H7 (cell line): Measurements from ENCODE around the gene GMIP. TPM values are rescaled to one million over a fixed set of nuclear protein-coding genes. Genes with fewer than 3 reads are reported as not detected.
"Not testable (repeated sequence)": the region's sequence is repeated elsewhere in the genome, so short reads cannot be mapped to it uniquely, and the experiment has no call there.

Experiments used
- DNase-seq: peaks from one replicate; pipeline ENCODE4 v3.0.0; 2012
- H3K27me3 ChIP-seq: 2 replicates; pipeline ENCODE4 v1.6.0; 2011; ENCODE audit warnings: mild to moderate bottlenecking, low read length; ENCODE audit not compliant: control insufficient read depth, insufficient read depth
- H3K36me3 ChIP-seq: replicated peaks from 2 replicates; pipeline ENCODE4 v1.5.1; 2011; ENCODE audit warnings: low read length; ENCODE audit not compliant: control insufficient read depth, insufficient read depth
- H3K4me3 ChIP-seq: 2 replicates; pipeline ENCODE4 v1.5.1; 2011; ENCODE audit warnings: low read depth, mild to moderate bottlenecking, control low read depth, low read length, moderate library complexity; ENCODE audit not compliant: insufficient read depth
- total RNA-seq: library from RNA; depleted of rRNA; stranded (reverse); fragments of >200 nt; shearing (Covaris generic); gene quantifications from 2 replicates; pipeline ENCODE4 v1.2.3, GENCODE V29; 2014

GMIP gene
- total RNA-seq, 1 experiment from 2014 or later: 6.6 TPM

- Histone ChIP-seq H3K36me3 (peaks cover 6% of the 10 kb centered on the region), H3K4me3 (peak overlapping the region; percentile 33; the same call in 1 of the 2 replicates), H3K27me3 (peaks cover 4% of the 10 kb centered on the region; the same call in 1 of the 2 replicates)
- no peak for DNase-seq
These were observed 24.1 kb downstream of the GMIP start for GRCh38 chr19:19619181-19619848.

GRCh38 chr19:19618219-19619051 is 25.0 kb downstream of the GMIP start, which contains the start of gene PBX4:
Gene PBX4 (minus strand): TSS chr19:19618687. CDS start chr19:19618629, 58 bp downstream.
- peaks cover 4% of the 10 kb centered on the region; the same call in 1 of the 2 replicates for H3K27me3 ChIP-seq
- H3K36me3 ChIP-seq: peaks cover under 1% of the 10 kb centered on the region; the same call in 1 of the 2 replicates
- peak; percentile 99 for DNase-seq
- peak within 1 kb of the TSS; percentile 53 for H3K4me3 ChIP-seq

GRCh38 chr19:19615086-19615485 is 28.4 kb downstream of the GMIP start:
- no peak overlapping the region for H3K4me3 ChIP-seq
- peaks cover 4% of the 10 kb centered on the region; the same call in 1 of the 2 replicates for H3K27me3 ChIP-seq
- no peak for DNase-seq
- H3K36me3 ChIP-seq: no peaks in the 10 kb centered on the region

DNA sequence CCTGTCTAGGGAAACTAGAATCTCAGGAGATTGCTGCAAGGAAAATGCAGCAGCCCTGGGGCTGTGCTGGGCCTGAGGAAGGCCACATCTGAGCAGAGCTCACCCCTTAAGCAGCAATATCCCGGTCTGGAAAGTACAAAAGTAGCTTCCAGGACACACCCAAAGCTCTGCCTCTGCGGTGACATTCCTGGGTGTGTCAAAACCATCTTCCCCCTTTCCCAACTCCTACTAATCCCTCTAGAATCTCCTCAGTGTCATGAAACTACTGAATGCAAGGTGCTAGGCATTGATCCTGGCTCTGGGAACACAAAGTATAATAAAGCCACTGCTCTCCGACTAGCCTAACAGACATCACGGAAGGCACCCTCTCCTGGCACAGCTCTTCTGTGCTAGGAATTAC is 30.0 kb downstream of the GMIP start:
- H3K36me3 ChIP-seq: no peaks in the 10 kb centered on the region
- H3K27me3 ChIP-seq: peaks cover 4% of the 10 kb centered on the region; the same call in 1 of the 2 replicates
- H3K4me3 ChIP-seq: no peak overlapping the region
- DNase-seq: no peak

DNA sequence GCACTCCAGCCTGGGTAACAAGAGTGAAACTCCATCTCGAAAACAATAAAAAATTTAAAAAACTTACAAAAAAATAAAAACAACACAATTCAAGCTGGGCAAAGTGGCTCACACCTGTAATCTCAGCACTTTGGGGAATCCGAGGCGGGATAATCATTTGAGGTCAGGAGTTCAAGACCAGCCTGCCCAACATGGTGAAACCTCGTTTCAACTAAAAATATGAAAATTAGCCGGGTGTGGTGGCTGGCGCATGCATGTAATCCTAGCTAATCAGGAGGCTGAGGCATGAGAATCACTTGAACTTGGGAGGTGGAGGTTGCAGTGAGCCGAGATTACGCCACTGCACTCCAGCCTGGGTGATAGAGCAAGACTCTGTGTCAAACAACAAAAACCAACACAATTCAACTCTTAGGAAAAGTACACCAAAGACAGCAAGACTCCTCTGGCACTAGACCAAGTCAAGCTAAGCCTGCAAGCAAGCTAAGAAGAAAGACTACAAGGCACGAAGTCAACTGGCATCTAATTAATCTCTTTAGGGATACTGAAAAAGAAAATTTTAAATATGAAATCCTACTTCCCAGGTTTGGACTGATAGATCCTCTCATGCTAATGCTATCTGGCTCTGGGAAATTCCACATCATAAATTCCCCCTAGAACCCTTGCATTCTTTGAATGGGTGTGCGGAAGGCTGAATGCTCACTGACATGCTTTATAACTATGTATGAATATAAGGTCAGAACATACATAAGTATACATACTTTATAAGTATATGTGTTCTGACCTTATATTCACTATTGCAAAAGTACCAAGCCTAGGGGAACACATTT is 32.9 kb downstream of the GMIP start:
- H3K36me3 ChIP-seq: no peaks in the 10 kb centered on the region
- DNase-seq: no peak
- no peaks in the 10 kb centered on the region for H3K27me3 ChIP-seq
- no peak overlapping the region for H3K4me3 ChIP-seq

DNA sequence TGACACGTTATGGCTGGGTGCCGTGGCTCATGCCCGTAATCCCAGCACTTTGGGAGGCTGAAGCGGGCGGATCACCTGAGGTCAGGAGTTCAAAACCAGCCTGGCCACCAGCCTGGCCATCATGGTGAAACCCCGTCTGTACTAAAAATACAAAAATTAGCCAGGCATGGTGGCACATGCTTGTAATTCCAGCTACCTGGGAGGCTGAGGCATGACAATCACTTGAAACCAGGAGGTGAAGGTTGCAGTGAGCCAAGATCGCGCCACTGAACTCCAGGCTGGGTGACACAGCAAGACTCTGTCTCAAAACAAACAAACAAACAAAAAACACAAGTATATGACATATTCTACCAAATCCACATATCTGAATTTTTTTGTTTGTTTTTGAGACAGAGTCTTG is 36.8 kb downstream of the GMIP start:
- not testable (repeated sequence) for H3K36me3 ChIP-seq, H3K27me3 ChIP-seq, DNase-seq, H3K4me3 ChIP-seq

DNA sequence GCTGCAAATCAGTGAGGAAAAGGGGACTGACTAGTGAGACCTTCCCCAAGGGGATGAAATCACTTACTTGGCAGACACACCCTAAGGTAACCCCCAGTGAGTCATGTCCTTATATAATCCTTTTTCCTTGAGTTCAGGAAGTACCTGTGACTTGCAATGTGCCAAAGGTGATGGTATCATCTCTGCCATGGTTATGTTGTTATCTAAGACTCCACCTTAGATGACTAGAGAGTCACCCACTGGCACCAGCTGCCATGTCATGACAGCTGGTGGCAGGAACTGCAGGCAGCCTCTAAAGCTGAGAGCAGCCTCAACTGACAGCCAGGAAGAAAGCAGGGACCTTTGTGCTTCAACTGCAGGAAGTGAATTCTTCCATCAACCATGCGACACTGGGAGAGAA is 37.4 kb downstream of the GMIP start:
- H3K36me3 ChIP-seq: no peaks in the 10 kb centered on the region
- H3K4me3 ChIP-seq: no peak overlapping the region
- DNase-seq: no peak
- no peaks in the 10 kb centered on the region for H3K27me3 ChIP-seq

DNA sequence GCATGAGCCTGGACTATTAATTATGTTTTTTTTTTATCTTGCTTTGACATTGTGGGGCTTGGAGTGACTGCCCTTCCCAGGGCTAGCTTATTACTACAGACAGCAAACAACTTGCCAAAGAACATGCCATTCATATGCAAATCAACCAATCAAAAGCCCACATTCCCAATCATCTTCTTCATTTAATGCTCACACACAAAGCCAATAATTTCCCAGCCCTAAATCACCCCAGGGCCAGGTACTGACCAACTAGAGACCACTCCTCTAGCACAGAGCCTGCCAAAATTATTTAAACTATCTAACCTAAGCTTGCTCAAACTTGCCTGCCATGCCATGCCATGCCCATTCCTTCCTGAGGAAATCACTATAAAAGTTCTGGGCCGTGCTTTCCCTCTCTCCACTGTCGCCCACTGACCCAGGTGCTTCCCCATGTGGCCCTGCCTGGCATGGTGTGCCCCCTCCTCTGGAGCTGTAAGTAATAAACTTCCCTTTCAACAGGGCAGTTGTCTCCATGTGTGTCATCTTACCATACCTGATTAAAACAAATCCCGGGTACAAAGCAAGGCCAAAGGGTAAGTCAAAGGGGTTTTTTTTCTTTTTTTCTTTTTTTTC is 40.6 kb downstream of the GMIP start:
- no peak for DNase-seq
- Histone ChIP-seq H3K36me3 (no peaks in the 10 kb centered on the region), H3K27me3 (no peaks in the 10 kb centered on the region), H3K4me3 (no peak overlapping the region)

GRCh38 chr19:19602136-19602712 is 41.2 kb downstream of the GMIP start:
- DNase-seq: no peak
- no peak overlapping the region for H3K4me3 ChIP-seq
- H3K36me3 ChIP-seq: no peaks in the 10 kb centered on the region
- H3K27me3 ChIP-seq: no peaks in the 10 kb centered on the region

GRCh38 chr19:19600793-19601330 is 42.6 kb downstream of the GMIP start:
- Histone ChIP-seq H3K4me3 (no peak overlapping the region), H3K36me3 (no peaks in the 10 kb centered on the region), H3K27me3 (no peaks in the 10 kb centered on the region)
- no peak for DNase-seq

GRCh38 chr19:19598728-19599451 is 44.6 kb downstream of the GMIP start:
- H3K36me3 ChIP-seq, DNase-seq, H3K4me3 ChIP-seq, H3K27me3 ChIP-seq: not testable (repeated sequence)

GRCh38 chr19:19597809-19598306 is 45.6 kb downstream of the GMIP start:
- Histone ChIP-seq H3K36me3 (no peaks in the 10 kb centered on the region), H3K27me3 (no peaks in the 10 kb centered on the region), H3K4me3 (no peak overlapping the region)
- no peak for DNase-seq

DNA sequence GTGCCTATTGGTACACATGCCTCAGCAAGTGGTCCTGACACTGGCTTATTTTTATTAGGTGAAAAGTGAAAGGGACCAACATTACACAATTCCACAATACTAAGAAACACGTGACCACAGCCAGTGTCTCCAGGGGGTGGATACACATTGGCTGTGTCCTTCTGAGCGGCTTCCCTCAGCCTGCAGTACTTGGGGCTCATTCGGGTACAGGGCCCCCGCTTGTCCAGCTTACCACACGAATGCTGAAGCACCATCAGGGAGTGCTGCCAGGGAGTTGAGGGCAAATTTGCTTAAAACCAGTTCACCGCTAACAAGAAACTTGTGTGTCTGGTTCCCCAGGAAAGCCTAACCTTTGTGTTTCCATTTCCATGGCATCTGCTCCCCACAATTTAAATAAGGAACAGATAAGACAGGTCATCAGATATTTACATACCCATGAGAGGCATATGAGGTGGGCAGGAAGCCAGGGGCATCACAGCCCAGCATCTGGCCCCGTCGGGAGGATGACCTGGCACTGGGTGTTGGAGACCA is 48.2 kb downstream of the GMIP start:
- no peaks in the 10 kb centered on the region for H3K36me3 ChIP-seq
- no peaks in the 10 kb centered on the region for H3K27me3 ChIP-seq
- H3K4me3 ChIP-seq: no peak overlapping the region
- DNase-seq: no peak
